NCI-H510A treated with DMSO at 0.1 percent for 48 hours (cell line): ENCODE data around the gene THBD.
"Not testable (repeated sequence)": the region's sequence is repeated elsewhere in the genome, so short reads cannot be mapped to it uniquely, and the experiment has no call there.

Source experiments
- DNase-seq: peaks from one replicate; lab custom pipeline; 2025; lab: John Stamatoyannopoulos, UW

The THBD gene

GRCh38 chr20:23035731-23036130 lies 13.7 kb downstream of the THBD start:
- no peak for DNase-seq

- DNase-seq: no peak
Measured at GRCh38 chr20:23034721-23035671, 14.5 kb downstream of the THBD start, which contains the start of gene SSTR4. SSTR4 (plus strand) TSS chr20:23035312; CDS start chr20:23035484, 172 bp downstream.

- no peak for DNase-seq
Measured at GRCh38 chr20:23033918-23034317, 15.6 kb downstream of the THBD start.

- DNase-seq: no peak
Measured at GRCh38 chr20:23032750-23033078, 16.8 kb downstream of the THBD start.

GRCh38 chr20:23032056-23032749 lies 17.3 kb downstream of the THBD start:
- DNase-seq: peak; percentile 53

- no peak for DNase-seq
Measured at GRCh38 chr20:23031346-23031745, 18.1 kb downstream of the THBD start.

GRCh38 chr20:23029324-23029723 lies 20.1 kb downstream of the THBD start:
- DNase-seq: no peak

- no peak for DNase-seq
Measured at GRCh38 chr20:23028392-23028791, 21.1 kb downstream of the THBD start.

GRCh38 chr20:23027721-23028120 lies 21.8 kb downstream of the THBD start:
- no peak for DNase-seq

- not testable (repeated sequence) for DNase-seq
Measured at GRCh38 chr20:23025503-23025902, 24.0 kb downstream of the THBD start.

GRCh38 chr20:23024701-23025100 lies 24.8 kb downstream of the THBD start:
- no peak for DNase-seq

GRCh38 chr20:23023621-23024177 lies 25.8 kb downstream of the THBD start:
- no peak for DNase-seq

GRCh38 chr20:23022849-23023248 lies 26.6 kb downstream of the THBD start:
- no peak for DNase-seq

GRCh38 chr20:23021951-23022350 lies 27.5 kb downstream of the THBD start:
- no peak for DNase-seq

- no peak for DNase-seq
Measured at GRCh38 chr20:23021541-23021940, 27.9 kb downstream of the THBD start.

GRCh38 chr20:23020230-23021018 lies 29.0 kb downstream of the THBD start:
- DNase-seq: no peak

- no peak for DNase-seq
Measured at GRCh38 chr20:23019403-23019802, 30.1 kb downstream of the THBD start.

GRCh38 chr20:23018941-23019340 lies 30.5 kb downstream of the THBD start:
- no peak for DNase-seq

GRCh38 chr20:23018432-23018831 lies 31.0 kb downstream of the THBD start:
- no peak for DNase-seq

GRCh38 chr20:23017516-23017915 lies 32.0 kb downstream of the THBD start:
- no peak for DNase-seq

GRCh38 chr20:23013429-23013828 lies 36.0 kb downstream of the THBD start:
- no peak for DNase-seq
